HS-5 (cell line): ENCODE measurements around the gene IGFBP6.

Experiments
- DNase-seq: peaks from one replicate; pipeline ENCODE4 v3.0.0-alpha.2; 2012; ENCODE audit warnings: low read depth

The IGFBP6 gene

DNA sequence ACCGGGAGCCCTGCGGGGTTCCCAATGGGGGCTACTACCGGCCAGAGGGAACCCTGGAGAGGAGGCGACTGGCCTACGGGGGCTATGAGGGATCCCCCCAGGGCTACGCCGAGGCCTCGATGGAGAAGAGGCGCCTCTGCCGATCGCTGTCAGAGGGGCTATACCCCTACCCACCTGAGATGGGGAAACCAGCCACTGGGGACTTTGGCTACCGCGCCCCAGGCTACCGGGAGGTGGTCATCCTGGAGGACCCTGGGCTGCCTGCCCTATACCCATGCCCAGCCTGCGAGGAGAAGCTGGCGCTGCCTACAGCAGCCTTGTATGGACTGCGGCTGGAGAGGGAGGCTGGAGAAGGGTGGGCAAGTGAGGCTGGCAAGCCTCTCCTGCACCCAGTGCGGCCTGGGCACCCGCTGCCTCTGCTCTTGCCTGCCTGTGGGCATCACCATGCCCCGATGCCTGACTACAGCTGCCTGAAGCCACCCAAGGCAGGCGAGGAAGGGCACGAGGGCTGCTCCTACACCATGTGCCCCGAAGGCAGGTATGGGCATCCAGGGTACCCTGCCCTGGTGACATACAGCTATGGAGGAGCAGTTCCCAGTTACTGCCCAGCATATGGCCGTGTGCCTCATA is 37.9 kb upstream of the IGFBP6 start:
- no peak for DNase-seq

GRCh38 chr12:53060064-53060720 is 37.3 kb upstream of the IGFBP6 start:
- no peak for DNase-seq

- no peak for DNase-seq
These were observed 36.7 kb upstream of the IGFBP6 start for GRCh38 chr12:53060721-53061276.

DNA sequence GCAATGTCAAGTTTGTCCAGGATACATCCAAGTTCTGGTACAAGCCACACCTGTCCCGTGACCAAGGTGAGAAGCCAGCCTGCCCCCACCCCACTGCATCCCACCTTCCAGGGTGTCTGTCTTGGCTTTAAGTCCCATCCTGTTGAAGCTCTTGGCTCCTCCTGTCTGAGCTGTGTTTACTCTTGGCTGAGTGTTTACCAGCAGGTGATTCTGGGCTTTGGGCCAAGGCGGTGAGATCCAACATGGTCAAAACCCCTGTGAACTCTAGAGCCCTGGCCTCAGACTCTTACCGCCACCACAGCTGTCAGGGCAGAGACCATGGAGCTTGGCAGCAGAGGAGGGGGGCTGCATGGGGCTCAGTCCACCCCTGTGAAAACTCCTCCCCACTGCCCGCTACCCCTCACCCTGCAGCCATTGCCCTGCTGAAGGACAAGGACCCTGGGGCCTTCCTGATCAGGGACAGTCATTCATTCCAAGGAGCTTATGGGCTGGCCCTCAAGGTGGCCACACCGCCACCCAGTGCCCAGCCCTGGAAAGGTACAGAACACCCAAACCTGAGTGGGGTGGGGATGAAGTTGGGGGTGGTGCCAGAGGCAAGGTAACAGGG is 36.0 kb upstream of the IGFBP6 start:
- DNase-seq, result no peak

GRCh38 chr12:53062011-53062961 is 35.2 kb upstream of the IGFBP6 start:
- DNase-seq, result no peak

DNA sequence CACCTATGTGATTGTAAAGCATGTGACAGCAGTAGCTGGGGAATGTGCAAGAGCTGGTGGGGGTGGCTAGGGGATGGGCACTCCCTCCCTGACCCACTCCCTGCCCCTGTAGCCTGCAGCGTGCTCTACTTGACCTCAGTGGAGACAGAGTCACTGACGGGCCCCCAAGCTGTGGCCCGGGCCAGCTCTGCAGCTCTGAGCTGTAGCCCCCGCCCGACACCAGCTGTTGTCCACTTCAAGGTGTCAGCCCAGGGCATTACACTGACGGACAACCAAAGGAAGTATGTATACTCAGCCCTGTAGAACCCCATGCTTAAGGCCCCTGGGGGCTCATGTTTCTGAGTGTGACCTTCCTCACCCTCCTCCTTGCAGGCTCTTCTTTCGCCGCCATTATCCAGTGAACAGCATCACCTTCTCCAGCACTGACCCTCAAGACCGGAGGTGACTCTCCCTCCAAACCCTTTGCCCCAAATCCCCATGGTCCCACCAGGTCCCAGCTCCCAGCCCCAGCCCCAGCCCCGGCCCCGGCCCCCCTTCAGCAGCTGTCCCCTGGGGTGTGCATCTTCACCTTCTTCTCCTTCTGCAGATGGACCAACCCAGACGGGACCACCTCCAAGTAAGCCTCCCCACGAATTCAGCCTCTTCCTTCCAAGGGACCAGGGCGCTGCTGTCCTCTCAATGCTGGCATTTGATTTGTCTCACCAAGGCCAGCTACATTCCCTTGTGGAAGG is 34.3 kb upstream of the IGFBP6 start:
- DNase-seq, result no peak

- DNase-seq, result no peak
These were observed 33.5 kb upstream of the IGFBP6 start for GRCh38 chr12:53063708-53064612.

GRCh38 chr12:53064613-53065436 is 32.6 kb upstream of the IGFBP6 start:
- DNase-seq, result no peak

GRCh38 chr12:53065470-53065869 is 32.0 kb upstream of the IGFBP6 start:
- DNase-seq, result no peak

DNA sequence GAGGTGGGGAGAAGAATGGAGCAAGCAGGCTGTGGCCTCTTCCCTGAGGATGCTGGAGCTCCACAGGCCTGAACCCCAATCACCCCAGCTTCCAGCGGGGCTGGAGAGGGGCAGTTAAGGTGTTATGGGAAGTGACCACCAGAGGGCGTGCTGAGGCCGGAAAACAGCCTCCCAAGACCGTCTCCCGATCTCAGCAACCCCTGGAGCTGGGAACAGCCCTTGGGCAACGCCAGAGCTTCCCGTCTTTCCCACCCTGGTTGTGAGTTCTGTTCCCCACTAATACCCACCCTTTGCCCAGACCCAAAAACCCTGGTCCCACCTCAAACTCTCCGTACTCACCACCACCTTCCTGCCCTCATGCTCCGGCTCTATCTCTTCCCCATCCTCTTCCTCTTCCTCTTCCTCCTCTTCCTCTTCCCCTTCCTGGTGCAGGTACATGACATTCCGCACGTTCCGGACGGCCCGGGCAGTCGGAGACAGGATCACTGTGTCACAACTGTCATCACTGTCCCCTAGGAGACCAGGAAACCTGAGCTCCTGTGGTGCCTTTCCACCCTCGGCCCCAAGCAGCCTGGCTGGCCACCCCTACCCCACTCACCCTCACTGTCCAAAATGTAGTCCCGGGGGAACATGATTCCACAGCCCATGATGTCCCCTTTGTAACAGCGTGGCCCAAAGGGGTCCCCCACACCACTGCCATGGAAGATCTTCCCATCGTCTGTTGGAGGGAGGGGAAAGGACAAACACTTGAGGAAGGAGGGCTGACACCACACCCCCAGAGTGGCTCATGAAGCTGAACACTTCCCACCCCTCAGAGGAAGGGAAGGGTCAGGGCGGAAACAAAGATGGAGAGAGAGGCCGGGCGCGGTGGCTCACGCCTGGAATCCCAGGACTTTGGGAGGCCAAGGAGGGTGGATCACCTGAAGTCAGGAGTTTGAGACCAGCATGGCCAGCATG is 31.2 kb upstream of the IGFBP6 start:
- no peak for DNase-seq

DNA sequence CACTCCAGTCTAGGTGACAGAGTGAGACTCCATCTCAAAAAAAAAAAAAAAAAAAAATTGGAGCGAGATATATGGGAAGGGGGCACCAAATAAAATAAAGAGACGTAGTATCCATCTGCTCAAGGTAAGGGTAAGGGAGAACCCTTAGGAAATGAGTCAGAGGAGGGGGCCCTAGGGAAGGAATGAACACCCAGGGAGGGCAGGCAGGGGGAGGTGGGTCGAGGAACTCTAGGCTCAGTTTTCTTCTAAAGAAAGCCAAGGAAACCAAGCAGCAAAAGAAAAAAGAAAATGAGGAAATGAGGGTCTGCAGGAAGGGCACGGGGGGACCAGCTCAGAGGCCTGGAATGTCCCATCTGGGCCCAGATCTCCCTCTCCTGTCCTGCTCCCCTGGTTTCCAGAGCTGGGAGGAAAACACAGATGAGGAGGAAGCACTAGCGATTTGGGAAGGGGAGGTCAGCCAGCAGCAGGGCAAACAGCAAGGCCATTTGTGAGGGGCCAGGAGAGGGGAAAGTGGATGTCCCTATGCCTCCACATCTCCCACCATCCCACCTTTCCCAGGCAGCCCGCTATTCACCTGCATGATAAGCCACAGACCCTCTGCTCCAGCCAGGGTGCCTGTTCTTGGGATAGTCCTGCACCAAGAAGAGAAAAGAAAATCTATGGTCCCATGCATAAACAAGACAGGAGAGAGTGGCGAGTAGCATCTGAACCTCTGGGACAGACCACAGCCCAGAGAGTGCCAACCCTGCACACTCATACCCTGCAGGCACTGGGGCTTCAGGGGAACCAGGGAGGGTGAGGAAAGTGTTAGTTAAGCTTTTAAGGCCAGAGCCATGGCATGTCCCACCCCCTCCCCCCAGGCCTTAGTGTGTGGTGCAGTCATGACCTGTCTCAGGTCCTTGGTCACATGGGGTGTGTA is 30.1 kb upstream of the IGFBP6 start:
- no peak for DNase-seq

GRCh38 chr12:53067993-53068770 is 29.3 kb upstream of the IGFBP6 start:
- no peak for DNase-seq

GRCh38 chr12:53068811-53069585 is 28.5 kb upstream of the IGFBP6 start:
- no peak for DNase-seq

GRCh38 chr12:53069621-53070410 is 27.7 kb upstream of the IGFBP6 start:
- no peak for DNase-seq
